ENCODE data around the gene PIMREG. TPM values are rescaled to one million over a fixed set of nuclear protein-coding genes. Genes with fewer than 3 reads are reported as not detected.

PIMREG gene
- total and polyA plus RNA-seq, 3 donors from 2014 or later: 0.73 to 1.8 (median 1.3) TPM

DNA sequence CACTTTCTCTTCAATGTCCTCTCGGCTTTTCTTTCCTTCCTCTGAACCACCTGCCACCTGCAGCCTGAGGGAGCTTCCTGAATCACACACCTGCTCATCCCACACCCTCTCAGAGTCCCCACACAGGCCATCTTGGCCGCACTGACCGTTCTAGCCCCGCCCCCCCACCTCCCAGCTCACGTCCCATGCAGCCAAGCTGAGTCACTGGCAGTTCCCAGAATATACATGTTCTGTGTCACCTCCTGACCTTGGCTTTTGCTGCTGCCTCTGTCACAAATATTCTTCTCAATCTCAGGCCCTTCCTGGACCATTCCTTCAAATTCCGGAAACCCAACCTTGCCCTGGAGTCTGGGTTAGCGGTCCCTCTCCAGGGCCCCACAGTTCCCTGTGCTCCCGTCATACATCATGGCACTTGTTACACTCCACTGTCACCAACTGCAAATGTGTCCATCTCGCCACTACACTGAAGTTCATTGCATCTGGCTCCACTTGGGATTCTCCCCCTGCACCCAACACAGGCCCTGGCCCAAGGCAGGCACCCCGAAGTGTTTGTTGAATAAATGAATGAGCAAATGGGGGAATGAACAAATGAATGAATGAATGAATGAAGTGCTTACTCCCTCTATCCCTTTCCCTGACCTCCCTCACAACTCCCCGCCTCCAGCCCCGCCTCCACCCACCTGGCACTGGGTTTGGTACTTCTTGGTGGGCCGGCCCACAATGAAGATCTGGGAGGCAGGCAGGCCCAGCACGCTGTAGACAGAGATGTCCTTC is 12.8 kb downstream of the PIMREG start:
- H3K27ac ChIP-seq: no peak overlapping the region
- TF ChIP-seq, protein P1, sequence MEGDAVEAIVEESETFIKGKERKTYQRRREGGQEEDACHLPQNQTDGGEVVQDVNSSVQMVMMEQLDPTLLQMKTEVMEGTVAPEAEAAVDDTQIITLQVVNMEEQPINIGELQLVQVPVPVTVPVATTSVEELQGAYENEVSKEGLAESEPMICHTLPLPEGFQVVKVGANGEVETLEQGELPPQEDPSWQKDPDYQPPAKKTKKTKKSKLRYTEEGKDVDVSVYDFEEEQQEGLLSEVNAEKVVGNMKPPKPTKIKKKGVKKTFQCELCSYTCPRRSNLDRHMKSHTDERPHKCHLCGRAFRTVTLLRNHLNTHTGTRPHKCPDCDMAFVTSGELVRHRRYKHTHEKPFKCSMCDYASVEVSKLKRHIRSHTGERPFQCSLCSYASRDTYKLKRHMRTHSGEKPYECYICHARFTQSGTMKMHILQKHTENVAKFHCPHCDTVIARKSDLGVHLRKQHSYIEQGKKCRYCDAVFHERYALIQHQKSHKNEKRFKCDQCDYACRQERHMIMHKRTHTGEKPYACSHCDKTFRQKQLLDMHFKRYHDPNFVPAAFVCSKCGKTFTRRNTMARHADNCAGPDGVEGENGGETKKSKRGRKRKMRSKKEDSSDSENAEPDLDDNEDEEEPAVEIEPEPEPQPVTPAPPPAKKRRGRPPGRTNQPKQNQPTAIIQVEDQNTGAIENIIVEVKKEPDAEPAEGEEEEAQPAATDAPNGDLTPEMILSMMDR (IDR thresholded peaks at IDR 0.05): no peak
- TF ChIP-seq POLR2A (IDR thresholded peaks at IDR 0.05): no peak
- 75 to 80% methylated on average over 14 of the region's 14 CpGs for WGBS, 2 donors
- no peak overlapping the region for H3K4me3 ChIP-seq
- DNase-seq: no peak
- intact Hi-C loops (cut with DNase I; ENCODE audit: low total_unique reads): no loop called here
- no peaks in the 10 kb centered on the region for H3K36me3 ChIP-seq (ENCODE audit: low read depth, missing control alignments)
- H3K4me1 ChIP-seq: no peaks in the 10 kb centered on the region
- H3K9me3 ChIP-seq: no peaks in the 10 kb centered on the region
- H3K27me3 ChIP-seq: no peaks in the 10 kb centered on the region

DNA sequence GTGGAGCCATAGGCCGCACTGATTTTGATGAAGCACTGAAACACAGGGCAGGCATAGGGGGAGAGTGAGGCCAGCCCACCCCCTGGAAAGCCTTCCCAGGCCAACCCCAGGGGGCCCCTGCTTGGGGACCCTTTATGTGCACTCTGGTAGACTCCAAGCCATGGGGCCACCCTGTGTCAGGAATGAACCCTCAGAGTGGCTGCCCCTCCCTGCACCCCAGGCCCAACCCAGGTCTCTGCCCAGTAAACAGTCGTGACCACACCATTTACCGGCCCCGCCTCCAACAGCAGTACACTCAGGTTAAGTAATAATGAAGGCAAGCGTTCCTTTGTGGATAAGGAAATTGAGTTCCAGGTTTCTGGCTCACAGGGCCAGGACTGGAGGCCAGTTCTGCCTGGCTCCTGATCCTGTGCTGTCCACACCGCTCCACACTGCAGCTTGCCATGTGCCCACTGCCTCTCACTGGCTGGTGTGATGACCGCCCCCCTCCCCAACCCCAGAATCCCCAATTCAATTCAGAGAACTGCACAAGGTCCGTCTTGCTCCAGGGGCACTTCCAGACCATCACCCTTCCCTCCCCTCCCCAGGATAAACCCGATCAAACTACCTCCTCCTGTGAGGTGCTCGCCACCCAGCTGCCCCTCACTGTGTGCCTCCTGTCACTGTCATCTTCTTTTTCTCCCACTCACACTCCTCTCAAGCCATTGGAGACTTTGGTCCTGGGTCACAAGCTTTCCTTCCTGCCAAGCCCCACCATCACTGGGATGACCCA is 13.6 kb downstream of the PIMREG start:
- intact Hi-C loops (cut with DNase I; ENCODE audit: low total_unique reads): no loop called here
- Histone ChIP-seq H3K9me3 (no peaks in the 10 kb centered on the region), H3K27ac (no peak overlapping the region), H3K4me1 (no peaks in the 10 kb centered on the region), H3K27me3 (no peaks in the 10 kb centered on the region), H3K4me3 (no peak overlapping the region), H3K36me3 (ENCODE audit: low read depth, missing control alignments) (no peaks in the 10 kb centered on the region)
- DNase-seq: no peak
- 92% methylated on average over 9 to 10 of the region's 10 CpGs for WGBS, 2 donors
- TF ChIP-seq POLR2A (IDR thresholded peaks at IDR 0.05): no peak
- TF ChIP-seq, protein P1 (IDR thresholded peaks at IDR 0.05): no peak

DNA sequence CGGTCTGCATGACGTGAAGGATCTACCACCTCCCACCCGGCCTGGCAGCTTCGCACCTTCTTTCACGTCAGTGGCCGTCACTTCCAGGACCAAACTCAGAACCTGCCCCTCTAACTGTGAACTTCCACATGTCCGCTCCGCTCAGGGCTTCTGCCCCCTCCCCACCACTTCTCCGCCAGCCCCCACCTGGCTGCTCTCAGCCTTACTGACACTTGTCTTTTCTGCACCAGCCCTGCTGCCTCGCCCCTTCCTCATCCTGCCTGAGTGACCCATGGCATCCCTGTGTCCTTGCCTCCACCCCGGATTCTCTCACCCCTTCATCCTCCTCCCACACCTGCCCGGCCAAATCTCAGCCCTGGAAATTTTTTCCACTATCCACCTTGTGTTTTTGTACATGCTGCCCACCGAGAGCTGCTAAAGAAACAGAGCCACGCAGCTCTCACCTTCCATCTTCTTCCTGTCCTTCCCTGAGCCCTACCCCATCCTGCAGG is 14.2 kb downstream of the PIMREG start:
- H3K27ac ChIP-seq: no peak overlapping the region
- no peaks in the 10 kb centered on the region for H3K9me3 ChIP-seq
- no peaks in the 10 kb centered on the region for H3K36me3 ChIP-seq (ENCODE audit: low read depth, missing control alignments)
- WGBS, 2 donors: 92 to 93% methylated on average over 14 of the region's 14 CpGs
- no peaks in the 10 kb centered on the region for H3K4me1 ChIP-seq
- no peak for DNase-seq
- intact Hi-C loops (cut with DNase I; ENCODE audit: low total_unique reads): no loop called here
- H3K27me3 ChIP-seq: no peaks in the 10 kb centered on the region
- no peak overlapping the region for H3K4me3 ChIP-seq
- no peak for TF ChIP-seq POLR2A (IDR thresholded peaks at IDR 0.05)
- TF ChIP-seq, protein P1 (IDR thresholded peaks at IDR 0.05): no peak

DNA sequence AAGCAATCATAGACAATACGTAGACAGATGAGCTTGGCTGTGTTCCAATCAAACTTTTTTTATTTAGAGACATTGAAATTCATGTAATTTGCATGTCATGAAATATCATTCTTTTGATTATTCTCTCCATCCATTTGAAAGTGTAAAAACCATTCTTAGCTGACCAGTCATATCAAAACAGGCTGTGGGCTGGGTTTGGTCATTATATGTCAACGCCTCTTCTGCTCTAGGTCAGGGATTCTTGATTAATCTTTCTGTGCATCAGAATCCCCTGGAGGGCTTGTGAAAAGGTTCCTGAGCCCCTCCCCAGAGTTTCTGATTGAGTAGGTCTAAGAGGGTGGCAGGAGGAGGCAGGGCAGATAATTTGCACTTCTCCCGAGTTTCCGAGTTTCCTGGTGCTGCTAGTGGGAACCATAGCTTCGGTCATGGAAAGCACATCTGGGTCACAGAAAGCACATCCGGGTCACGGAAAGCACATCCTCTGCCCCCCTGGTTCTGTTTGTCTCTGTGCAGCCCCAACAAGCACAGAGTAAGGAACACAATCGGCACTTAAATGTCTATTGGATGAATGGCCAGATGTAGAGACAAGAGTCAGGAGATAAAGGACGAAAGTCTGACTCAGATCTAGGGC is 16.4 kb downstream of the PIMREG start:
- Histone ChIP-seq H3K4me1 (no peaks in the 10 kb centered on the region), H3K9me3 (no peaks in the 10 kb centered on the region), H3K27me3 (no peaks in the 10 kb centered on the region), H3K36me3 (ENCODE audit: low read depth, missing control alignments) (no peaks in the 10 kb centered on the region), H3K27ac (no peak overlapping the region), H3K4me3 (no peak overlapping the region)
- WGBS, 2 donors: 77 to 97% methylated on average over 9 of the region's 9 CpGs
- DNase-seq: no peak
- TF ChIP-seq, protein P1 (IDR thresholded peaks at IDR 0.05): no peak
- no peak for TF ChIP-seq POLR2A (IDR thresholded peaks at IDR 0.05)
- intact Hi-C loops (cut with DNase I; ENCODE audit: low total_unique reads): no loop called here
